RWPE1 (cell line): ENCODE measurements around the gene NCKAP5.

Source experiments
- CTCF ChIA-PET: fragments of 350-600 bp; sonication (Branson Sonifier 250); formaldehyde crosslinking; extraction: SDS; loops from one replicate; lab custom pipeline; 2021; lab: Yijun Ruan, JAX
- POLR2A ChIA-PET: fragments of 400-600 bp; formaldehyde crosslinking; extraction: SDS; loops from one replicate; lab custom pipeline; 2020; ENCODE audit warnings: antibody characterized with exemption; ENCODE audit not compliant: low non-redundant PET; lab: Yijun Ruan, JAX
- DNase-seq: peaks from one replicate; pipeline ENCODE4 v3.0.0; 2012; ENCODE audit warnings: low spot score
- H3K27ac ChIP-seq: fragments of 450-650 bp; 2 replicates; pipeline ENCODE4 v1.5.1; 2017
- TF ChIP-seq, protein P1 (sequence below): fragments of 450-650 bp; conservative IDR thresholded peaks from 2 replicates; pipeline ENCODE4 v1.5.1; 2017; ENCODE audit warnings: low read depth, mild to moderate bottlenecking

NCKAP5 gene

DNA sequence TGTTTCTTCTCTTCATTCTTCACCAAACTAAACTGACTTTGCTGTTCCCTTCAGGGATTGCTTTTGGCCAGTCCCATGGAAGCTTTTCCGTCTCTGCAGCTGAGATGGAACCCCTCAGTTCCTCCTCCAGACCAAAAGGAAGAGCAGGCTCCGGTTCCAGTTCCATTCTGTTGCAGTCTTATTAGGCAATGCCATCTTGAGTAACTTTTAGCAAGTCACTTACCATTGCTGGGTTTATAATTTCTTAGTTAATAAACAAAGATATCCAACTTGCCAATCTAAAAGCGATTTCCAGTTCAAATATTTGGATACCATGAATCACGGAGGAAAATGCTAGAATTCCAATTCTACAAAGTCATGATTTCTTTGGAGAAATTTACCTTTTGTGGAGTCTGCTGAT lies 684.0 kb downstream of the NCKAP5 start:
- CTCF ChIA-PET: no interaction called here
- TF ChIP-seq, protein P1, sequence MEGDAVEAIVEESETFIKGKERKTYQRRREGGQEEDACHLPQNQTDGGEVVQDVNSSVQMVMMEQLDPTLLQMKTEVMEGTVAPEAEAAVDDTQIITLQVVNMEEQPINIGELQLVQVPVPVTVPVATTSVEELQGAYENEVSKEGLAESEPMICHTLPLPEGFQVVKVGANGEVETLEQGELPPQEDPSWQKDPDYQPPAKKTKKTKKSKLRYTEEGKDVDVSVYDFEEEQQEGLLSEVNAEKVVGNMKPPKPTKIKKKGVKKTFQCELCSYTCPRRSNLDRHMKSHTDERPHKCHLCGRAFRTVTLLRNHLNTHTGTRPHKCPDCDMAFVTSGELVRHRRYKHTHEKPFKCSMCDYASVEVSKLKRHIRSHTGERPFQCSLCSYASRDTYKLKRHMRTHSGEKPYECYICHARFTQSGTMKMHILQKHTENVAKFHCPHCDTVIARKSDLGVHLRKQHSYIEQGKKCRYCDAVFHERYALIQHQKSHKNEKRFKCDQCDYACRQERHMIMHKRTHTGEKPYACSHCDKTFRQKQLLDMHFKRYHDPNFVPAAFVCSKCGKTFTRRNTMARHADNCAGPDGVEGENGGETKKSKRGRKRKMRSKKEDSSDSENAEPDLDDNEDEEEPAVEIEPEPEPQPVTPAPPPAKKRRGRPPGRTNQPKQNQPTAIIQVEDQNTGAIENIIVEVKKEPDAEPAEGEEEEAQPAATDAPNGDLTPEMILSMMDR: no peak
- DNase-seq: no peak

DNA sequence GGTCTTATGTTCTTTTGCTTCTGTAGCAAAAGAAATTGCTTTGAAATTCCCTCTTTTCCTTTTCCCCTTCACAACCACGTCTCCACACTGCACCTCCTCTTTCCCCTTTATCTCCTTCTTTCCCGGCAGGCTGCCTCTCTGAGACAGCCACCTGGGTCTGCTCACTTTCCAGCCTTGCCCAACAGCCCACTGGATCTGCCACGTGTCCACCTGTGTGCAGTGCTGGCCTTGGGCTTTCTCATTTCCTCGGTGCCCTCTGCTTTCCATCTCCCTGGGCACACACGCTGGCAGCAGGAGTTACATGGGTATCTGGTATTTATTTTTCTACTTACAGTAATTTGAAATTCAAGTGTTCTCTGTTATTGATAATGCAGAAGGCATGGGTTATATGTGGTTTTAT lies 684.8 kb downstream of the NCKAP5 start:
- CTCF ChIA-PET: no interaction called here
- no peak for DNase-seq
- TF ChIP-seq, protein P1: no peak
- H3K27ac ChIP-seq: no peak overlapping the region
- POLR2A ChIA-PET: no interaction called here

More for the DNA sequence above, 684.0 kb downstream of the NCKAP5 start:
- POLR2A ChIA-PET: no interaction called here
- H3K27ac ChIP-seq: no peak overlapping the region

DNA sequence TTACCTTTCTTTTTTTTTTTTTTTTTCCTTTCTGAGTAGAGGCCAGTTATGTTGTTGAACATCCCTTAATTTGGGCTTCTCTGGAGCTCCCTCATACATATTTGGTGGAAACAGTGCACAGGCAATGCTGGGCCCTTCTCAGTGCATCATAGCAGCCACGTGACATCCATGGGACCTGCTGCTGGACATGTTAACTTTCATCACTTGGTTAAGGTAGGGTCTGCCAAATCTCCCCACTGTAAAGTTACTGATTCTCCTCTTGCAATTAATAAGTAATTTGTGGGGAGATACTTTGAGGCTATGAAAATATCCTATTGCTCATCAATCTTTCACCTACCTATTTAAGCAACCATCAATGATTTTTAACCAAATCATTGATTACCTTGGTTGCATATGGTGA lies 686.7 kb downstream of the NCKAP5 start:
- CTCF ChIA-PET: no interaction called here
- no peak overlapping the region for H3K27ac ChIP-seq
- DNase-seq: no peak
- POLR2A ChIA-PET: no interaction called here
- TF ChIP-seq, protein P1: no peak

DNA sequence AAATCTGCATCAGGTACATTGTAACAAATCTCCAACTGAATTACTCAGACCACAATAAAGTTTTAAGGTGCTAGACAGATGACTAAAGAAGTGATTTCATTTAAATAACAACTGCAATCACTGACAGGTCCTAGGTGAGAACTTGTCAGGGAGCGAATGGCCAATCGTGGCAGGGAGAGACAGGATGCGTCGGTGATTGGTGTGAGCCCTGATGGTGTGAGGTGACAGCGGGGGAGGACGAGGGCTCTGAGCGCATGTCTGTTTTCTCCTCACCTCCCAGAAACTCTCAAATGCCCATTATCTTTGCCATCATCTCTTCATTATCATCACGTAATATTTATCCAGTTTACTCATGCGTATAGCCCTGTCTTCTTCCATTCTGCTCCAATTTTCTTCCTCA lies 690.3 kb downstream of the NCKAP5 start:
- ChIA-PET POLR2A (no interaction called here), CTCF (no interaction called here)
- H3K27ac ChIP-seq: no peak overlapping the region
- TF ChIP-seq, protein P1: no peak
- DNase-seq: no peak

DNA sequence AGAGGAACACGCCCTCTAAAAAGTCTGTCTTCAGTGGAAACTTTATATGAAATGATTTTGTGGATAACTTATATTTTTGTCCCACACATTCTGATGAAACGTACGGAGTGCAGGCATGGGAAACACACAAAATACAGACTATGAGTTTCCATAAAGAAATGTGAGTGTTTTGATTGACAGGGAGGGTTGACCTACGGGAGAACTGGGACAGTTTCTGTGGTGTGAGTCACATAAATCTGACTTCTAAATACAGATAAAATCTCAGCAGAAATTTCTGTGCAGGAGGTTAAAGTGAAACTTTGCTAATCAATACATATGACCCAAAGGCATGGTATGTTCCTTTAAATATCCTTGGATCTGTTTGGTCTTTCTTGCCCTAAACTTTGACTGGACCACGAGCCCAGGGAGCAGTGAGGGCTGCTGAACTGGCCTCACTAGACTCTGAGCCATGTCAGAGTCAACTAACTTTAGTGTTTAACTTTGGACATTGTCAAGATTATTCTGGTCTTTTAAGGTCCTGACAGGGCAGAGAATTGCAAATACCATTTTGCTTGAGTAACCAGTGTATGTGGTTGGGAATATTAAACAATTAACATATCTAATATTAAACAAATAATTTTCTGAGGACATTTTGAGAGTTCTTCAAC lies 691.4 kb downstream of the NCKAP5 start:
- no peak for DNase-seq
- TF ChIP-seq, protein P1: no peak
- CTCF ChIA-PET: no interaction called here
- POLR2A ChIA-PET: no interaction called here
- H3K27ac ChIP-seq: no peak overlapping the region

DNA sequence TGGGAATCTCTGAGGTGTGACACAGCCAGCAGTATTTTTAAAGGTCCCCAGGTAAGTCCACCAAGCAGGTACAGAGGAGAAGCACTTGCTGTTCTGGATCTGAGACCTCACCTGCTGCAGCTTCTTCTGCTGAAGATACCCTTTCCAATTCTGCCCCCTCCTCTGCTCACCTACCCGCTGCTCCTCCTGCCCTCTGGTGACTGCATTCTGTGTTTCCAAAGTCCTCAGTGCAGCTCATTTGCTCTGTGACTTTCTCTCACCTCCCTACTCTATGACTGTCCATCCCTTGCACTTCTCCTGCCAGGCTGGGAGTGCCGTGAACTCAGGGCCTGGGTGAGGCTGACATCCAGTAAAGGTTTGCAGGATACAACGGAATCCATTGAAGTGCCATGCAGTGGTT lies 693.1 kb downstream of the NCKAP5 start:
- no peak for DNase-seq
- POLR2A ChIA-PET: no interaction called here
- CTCF ChIA-PET: no interaction called here
- TF ChIP-seq, protein P1: no peak
- H3K27ac ChIP-seq: no peak overlapping the region
